ENCODE results near the gene ADARB1. TPM values are rescaled to one million over a fixed set of nuclear protein-coding genes. Genes with fewer than 3 reads are reported as not detected.

Gene ADARB1
- total RNA-seq, 4 donors from 2014 or later: 3.4 to 15.6 (median 5.7) TPM

DNA sequence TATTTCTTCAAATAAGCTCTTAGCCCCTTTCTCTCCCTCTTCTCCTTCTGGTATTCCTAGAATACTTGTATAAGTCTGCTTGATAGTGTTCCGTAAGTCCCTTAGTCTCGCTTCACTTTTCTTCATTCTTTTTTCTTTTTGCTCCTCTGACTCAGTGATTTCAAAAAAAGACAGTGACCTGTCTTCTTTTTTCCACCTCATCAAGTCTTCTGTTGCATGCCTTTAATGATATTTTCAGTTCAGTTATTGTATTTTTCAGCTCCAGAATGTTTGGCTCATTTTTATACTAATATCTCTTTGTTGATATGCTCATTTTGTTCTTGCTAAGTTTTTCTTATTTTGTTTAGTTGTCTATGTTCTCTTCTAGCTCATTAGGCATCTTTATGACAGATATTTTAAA lies 115.6 kb downstream of the ADARB1 start:
- TF ChIP-seq, protein P1, sequence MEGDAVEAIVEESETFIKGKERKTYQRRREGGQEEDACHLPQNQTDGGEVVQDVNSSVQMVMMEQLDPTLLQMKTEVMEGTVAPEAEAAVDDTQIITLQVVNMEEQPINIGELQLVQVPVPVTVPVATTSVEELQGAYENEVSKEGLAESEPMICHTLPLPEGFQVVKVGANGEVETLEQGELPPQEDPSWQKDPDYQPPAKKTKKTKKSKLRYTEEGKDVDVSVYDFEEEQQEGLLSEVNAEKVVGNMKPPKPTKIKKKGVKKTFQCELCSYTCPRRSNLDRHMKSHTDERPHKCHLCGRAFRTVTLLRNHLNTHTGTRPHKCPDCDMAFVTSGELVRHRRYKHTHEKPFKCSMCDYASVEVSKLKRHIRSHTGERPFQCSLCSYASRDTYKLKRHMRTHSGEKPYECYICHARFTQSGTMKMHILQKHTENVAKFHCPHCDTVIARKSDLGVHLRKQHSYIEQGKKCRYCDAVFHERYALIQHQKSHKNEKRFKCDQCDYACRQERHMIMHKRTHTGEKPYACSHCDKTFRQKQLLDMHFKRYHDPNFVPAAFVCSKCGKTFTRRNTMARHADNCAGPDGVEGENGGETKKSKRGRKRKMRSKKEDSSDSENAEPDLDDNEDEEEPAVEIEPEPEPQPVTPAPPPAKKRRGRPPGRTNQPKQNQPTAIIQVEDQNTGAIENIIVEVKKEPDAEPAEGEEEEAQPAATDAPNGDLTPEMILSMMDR (IDR thresholded peaks at IDR 0.05): no peak
- no peak for TF ChIP-seq POLR2A (IDR thresholded peaks at IDR 0.05)
- H3K9me3 ChIP-seq: peaks cover 0 to 37% (median 28%) of the 10 kb centered on the region in 3 donors
- peaks cover 6 to 77% (median 14%) of the 10 kb centered on the region in 3 donors for H3K36me3 ChIP-seq
- no peaks in the 10 kb centered on the region for H3K4me1 ChIP-seq
- DNase-seq: no peak
- intact Hi-C loops (cut with DNase I): no loop called here
- WGBS, 2 donors: 94 to 96% methylated on average over 2 of the region's 2 CpGs
- H3K4me3 ChIP-seq: no peak overlapping the region
- H3K27me3 ChIP-seq: no peaks in the 10 kb centered on the region
- no peak overlapping the region for H3K27ac ChIP-seq

DNA sequence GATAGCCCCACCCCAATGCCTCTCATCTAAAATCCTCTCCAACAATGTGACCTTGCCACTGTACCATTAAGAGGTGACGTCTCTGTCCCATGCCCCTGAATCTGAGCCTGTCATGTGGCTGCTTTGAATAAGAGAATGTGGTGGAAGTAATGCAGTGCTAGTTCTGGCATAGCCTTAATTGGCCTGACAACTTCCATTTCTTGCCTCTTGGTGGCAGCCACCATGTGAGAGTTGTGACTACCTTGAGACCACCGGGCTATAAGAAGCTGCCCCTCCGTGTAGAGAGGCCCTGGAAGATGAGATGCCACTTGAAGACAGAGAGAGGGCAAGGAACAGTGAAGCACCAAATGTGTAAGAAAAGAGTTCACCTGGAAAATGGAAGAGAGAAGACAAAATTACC lies 118.0 kb downstream of the ADARB1 start:
- no peak for DNase-seq
- H3K27me3 ChIP-seq: no peaks in the 10 kb centered on the region
- H3K36me3 ChIP-seq: peaks cover 0 to 53% (median 6%) of the 10 kb centered on the region in 3 donors
- TF ChIP-seq POLR2A (IDR thresholded peaks at IDR 0.05): no peak
- TF ChIP-seq, protein P1 (IDR thresholded peaks at IDR 0.05): no peak
- 63 to 67% methylated on average over 3 of the region's 3 CpGs for WGBS, 2 donors
- peaks cover 0 to 25% (median 19%) of the 10 kb centered on the region in 3 donors for H3K9me3 ChIP-seq
- no peak overlapping the region for H3K4me3 ChIP-seq
- intact Hi-C loops (cut with DNase I): no loop called here
- H3K4me1 ChIP-seq: no peaks in the 10 kb centered on the region
- no peak overlapping the region for H3K27ac ChIP-seq

DNA sequence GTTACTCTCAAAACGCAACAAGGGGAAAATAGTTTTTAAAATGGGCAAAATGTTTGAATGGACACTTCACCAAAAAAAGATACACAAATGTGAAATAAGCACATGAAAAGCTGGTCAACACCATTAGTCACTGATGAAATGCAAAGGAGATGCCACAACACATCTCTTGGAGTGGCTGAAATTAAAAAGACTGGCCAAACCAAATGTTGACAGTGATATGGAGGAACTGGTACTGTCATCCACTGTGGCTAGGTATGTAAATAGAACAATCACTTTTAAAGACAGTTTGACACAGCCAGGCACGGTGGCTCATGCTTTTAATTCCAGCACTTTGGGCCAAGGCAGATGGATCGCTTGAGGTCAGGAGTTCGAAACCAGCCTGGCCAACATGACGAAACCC lies 122.2 kb downstream of the ADARB1 start:
- no peaks in the 10 kb centered on the region for H3K27me3 ChIP-seq
- no peaks in the 10 kb centered on the region for H3K9me3 ChIP-seq
- TF ChIP-seq, protein P1 (IDR thresholded peaks at IDR 0.05): no peak
- no peak for TF ChIP-seq POLR2A (IDR thresholded peaks at IDR 0.05)
- 90 to 92% methylated on average over 5 of the region's 5 CpGs for WGBS, 2 donors
- no peaks in the 10 kb centered on the region for H3K4me1 ChIP-seq
- DNase-seq: no peak
- peaks cover 0 to 13% (median 0%) of the 10 kb centered on the region in 3 donors for H3K36me3 ChIP-seq
- H3K27ac ChIP-seq: no peak overlapping the region
- H3K4me3 ChIP-seq: no peak overlapping the region
- intact Hi-C loops (cut with DNase I): no loop called here

DNA sequence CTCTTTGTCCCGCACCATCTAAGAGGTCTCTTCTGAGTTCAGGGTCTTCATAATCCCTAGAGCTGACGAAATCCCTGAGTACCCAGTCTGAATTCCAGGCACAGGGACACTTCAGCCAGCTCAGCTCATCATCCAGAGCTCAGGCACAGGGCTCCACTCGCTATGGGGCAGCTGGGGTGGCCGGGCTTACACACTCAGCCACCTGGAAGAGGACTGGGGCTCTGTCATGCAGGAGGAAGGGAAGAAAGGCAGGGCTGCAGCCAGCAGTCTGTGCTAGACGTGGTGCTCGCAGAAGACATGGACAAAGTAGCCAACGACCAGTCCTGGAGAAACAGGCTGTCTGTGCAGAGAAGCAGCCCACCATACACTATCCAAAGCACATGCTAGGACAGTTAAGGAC lies 124.8 kb downstream of the ADARB1 start:
- no peak overlapping the region for H3K27ac ChIP-seq
- no peaks in the 10 kb centered on the region for H3K4me1 ChIP-seq
- intact Hi-C loops (cut with DNase I): no loop called here
- H3K9me3 ChIP-seq: no peaks in the 10 kb centered on the region
- H3K36me3 ChIP-seq: peaks cover 0 to 16% (median 0%) of the 10 kb centered on the region in 3 donors
- H3K27me3 ChIP-seq: no peaks in the 10 kb centered on the region
- H3K4me3 ChIP-seq: no peak overlapping the region
- DNase-seq: no peak
- 85 to 94% methylated on average over 5 to 6 of the region's 7 CpGs for WGBS, 2 donors
- TF ChIP-seq, protein P1 (IDR thresholded peaks at IDR 0.05): no peak
- no peak for TF ChIP-seq POLR2A (IDR thresholded peaks at IDR 0.05)

DNA sequence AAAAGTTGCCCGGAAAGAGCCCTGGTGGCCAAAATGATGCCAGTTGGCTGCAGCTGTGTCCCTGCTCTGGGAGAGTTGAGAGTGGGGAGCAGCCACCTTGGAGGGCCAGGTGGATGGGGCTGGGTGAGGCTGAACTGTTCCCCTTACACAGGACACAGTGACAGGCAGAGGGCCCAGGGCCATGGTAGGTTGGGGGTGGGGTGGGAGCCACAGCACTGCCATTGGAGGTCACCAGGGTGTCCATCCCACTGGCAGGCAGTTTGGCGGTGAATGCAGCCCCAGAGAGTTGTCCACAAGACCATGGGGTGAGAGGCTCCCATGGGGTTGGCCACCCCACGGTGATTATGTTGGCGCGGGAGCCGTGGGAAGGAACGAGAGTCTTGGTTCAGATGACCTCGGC lies 125.7 kb downstream of the ADARB1 start:
- H3K27me3 ChIP-seq: no peaks in the 10 kb centered on the region
- WGBS, 2 donors: 88 to 97% methylated on average over 5 to 6 of the region's 8 CpGs
- peaks cover 0 to 24% (median 6%) of the 10 kb centered on the region in 3 donors for H3K36me3 ChIP-seq
- no peak for TF ChIP-seq POLR2A (IDR thresholded peaks at IDR 0.05)
- TF ChIP-seq, protein P1 (IDR thresholded peaks at IDR 0.05): no peak
- intact Hi-C loops (cut with DNase I): no loop called here
- H3K27ac ChIP-seq: no peak overlapping the region
- no peaks in the 10 kb centered on the region for H3K4me1 ChIP-seq
- no peak overlapping the region for H3K4me3 ChIP-seq
- H3K9me3 ChIP-seq: no peaks in the 10 kb centered on the region
- DNase-seq: no peak
